WERI-Rb-1 (cell line): Measurements from ENCODE around the gene FAM83G.

ENCODE experiments used
- DNase-seq: peaks from one replicate; pipeline ENCODE4 v3.0.0-alpha.2; 2020
- H3K27ac ChIP-seq: fragments of 250-450 bp; sonication (Bioruptor Pico); 2 replicates; pipeline ENCODE4 v1.5.1; 2020; ENCODE audit warnings: mild to moderate bottlenecking, moderate library complexity
- H3K27me3 ChIP-seq: fragments of 250-450 bp; sonication (Bioruptor Pico); 2 replicates; pipeline ENCODE4 v1.5.1; 2021; ENCODE audit warnings: mild to moderate bottlenecking, low read depth, moderate library complexity; ENCODE audit not compliant: insufficient read depth, severe bottlenecking
- H3K36me3 ChIP-seq: fragments of 250-450 bp; sonication (Bioruptor Pico); 2 replicates; pipeline ENCODE4 v1.5.1; 2020; ENCODE audit warnings: mild to moderate bottlenecking, moderate library complexity
- H3K4me3 ChIP-seq: 2 replicates; pipeline ENCODE4 v1.5.1; 2011; ENCODE audit warnings: low read depth, mild to moderate bottlenecking, control low read depth, low read length
- H3K9me3 ChIP-seq: fragments of 250-450 bp; sonication (Bioruptor Pico); 2 replicates; pipeline ENCODE4 v1.5.1; 2021; ENCODE audit warnings: mild to moderate bottlenecking, moderate library complexity; ENCODE audit not compliant: severe bottlenecking
- CTCF ChIP-seq: IDR thresholded peaks from 2 replicates; pipeline ENCODE4 v1.5.1; 2011; ENCODE audit warnings: low read depth, mild to moderate bottlenecking, control low read depth, inconsistent platforms, low read length

FAM83G gene

GRCh38 chr17:18987230-18987610 is 17.3 kb downstream of the FAM83G start:
- Histone ChIP-seq H3K27ac (no peak overlapping the region), H3K4me3 (no peak overlapping the region), H3K36me3 (no peaks in the 10 kb centered on the region), H3K9me3 (no peaks in the 10 kb centered on the region), H3K27me3 (no peaks in the 10 kb centered on the region)
- no peak for TF ChIP-seq CTCF
- no peak for DNase-seq

- Histone ChIP-seq H3K36me3 (no peaks in the 10 kb centered on the region), H3K4me3 (no peak overlapping the region), H3K27me3 (no peaks in the 10 kb centered on the region), H3K9me3 (no peaks in the 10 kb centered on the region), H3K27ac (no peak overlapping the region)
- no peak for TF ChIP-seq CTCF
- no peak for DNase-seq
These were observed 17.9 kb downstream of the FAM83G start for GRCh38 chr17:18986541-18987229.

GRCh38 chr17:18985475-18985874 is 19.1 kb downstream of the FAM83G start:
- Histone ChIP-seq H3K9me3 (no peaks in the 10 kb centered on the region), H3K36me3 (no peaks in the 10 kb centered on the region)

GRCh38 chr17:18984273-18985114 is 20.1 kb downstream of the FAM83G start:
- no peak for DNase-seq
- no peak for TF ChIP-seq CTCF
- no peaks in the 10 kb centered on the region for H3K9me3 ChIP-seq
- no peaks in the 10 kb centered on the region for H3K36me3 ChIP-seq
- no peaks in the 10 kb centered on the region for H3K27me3 ChIP-seq
- no peak overlapping the region for H3K4me3 ChIP-seq
- H3K27ac ChIP-seq = no peak overlapping the region

More at GRCh38 chr17:18985475-18985874, 19.1 kb downstream of the FAM83G start:
- no peaks in the 10 kb centered on the region for H3K27me3 ChIP-seq
- DNase-seq = no peak
- no peak for TF ChIP-seq CTCF
- H3K4me3 ChIP-seq = no peak overlapping the region
- H3K27ac ChIP-seq = no peak overlapping the region

GRCh38 chr17:18981642-18982424 is 22.7 kb downstream of the FAM83G start:
- Histone ChIP-seq H3K27me3 (no peaks in the 10 kb centered on the region), H3K36me3 (no peaks in the 10 kb centered on the region), H3K4me3 (no peak overlapping the region), H3K9me3 (no peaks in the 10 kb centered on the region), H3K27ac (no peak overlapping the region)
- no peak for DNase-seq
- no peak for TF ChIP-seq CTCF
